HG03558 (cell line): Measurements from ENCODE around the gene MYO1E.
"Not testable (repeated sequence)": the region's sequence is repeated elsewhere in the genome, so short reads cannot be mapped to it uniquely, and the experiment has no call there.

Experiments used
- ATAC-seq: cut with Tn5 transposase; IDR thresholded peaks from one replicate; pipeline ENCODE4 v1.9.1; 2021; ENCODE audit warnings: moderate number of reproducible peaks; ENCODE audit not compliant: unreplicated experiment; ENCODE audit errors: extremely low read depth

The MYO1E gene

DNA sequence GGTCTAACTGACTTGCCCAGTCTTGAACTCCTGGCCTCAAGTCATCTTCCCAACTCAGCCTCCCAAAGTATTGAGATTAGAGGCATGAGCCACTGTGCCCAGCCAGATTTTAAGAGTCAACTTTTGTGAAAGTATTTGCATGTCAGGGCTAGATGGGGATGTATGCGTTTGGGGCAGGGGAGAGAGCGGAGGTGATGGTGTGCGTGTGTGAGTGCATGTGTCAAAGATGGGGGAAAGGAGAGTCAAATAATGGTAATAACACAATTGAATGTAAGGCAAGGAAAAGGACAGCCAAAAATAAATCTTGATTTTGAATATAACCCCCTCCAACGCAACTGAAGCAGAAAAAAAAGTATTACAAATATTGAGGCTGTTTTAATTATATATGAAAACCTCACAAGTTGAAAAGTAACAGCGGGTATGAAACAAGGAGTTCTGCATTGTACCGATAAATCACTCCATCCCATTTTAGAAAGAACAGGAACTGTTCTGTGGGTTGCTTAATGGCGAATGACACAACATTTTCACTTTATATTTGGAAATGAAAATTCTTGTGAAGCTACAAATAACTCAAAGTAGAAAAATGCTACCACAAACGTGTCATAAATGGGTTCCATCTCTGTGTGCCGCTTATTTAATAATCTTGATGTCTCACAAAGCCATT lies 195.9 kb downstream of the MYO1E start:
- ATAC-seq = no peak

DNA sequence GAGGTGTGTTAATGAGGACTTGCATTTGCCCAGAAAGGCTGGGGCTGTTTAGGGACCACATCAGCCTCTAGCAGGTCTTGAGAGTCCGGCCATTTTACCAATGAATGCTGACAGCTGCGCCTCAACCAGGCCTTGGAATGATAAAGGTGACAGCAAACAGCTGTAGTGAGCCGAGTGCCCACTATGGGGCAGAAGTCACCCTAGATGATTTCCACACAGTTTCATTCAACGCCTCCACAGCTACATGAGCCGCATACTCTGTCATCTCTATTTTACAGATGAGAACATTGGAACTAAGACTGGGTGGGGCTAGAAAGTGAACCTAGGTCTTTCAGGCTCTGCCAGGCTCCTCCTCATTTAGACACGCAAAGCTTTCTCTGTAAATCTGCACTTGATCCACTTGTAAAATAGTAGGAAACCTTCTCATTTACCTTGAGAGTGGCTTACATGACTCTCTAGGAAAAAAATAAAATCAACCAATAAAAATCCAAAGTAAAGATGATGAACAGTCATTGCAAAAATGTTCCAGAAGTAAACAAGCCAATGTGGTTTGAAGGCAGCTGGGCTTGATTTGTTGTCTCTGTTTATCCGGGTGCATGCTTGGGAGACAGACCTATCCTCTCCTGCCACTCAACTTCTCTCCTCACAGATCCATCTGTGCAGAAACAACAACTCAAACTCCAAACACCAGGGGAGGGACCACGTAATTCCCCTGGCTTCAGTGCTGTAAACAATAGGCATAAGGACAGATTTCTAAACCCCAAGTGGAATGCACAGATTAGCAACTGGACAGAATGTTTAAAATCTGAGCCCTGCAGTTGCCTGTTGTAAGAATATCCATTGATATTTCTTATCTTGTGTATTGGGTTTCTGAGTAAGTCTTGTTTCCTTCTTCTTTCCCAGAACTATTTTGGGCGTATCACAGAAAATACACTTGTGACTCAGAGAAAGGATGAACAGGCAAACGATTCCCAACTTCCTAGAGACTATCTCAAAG lies 197.5 kb downstream of the MYO1E start:
- no peak for ATAC-seq

DNA sequence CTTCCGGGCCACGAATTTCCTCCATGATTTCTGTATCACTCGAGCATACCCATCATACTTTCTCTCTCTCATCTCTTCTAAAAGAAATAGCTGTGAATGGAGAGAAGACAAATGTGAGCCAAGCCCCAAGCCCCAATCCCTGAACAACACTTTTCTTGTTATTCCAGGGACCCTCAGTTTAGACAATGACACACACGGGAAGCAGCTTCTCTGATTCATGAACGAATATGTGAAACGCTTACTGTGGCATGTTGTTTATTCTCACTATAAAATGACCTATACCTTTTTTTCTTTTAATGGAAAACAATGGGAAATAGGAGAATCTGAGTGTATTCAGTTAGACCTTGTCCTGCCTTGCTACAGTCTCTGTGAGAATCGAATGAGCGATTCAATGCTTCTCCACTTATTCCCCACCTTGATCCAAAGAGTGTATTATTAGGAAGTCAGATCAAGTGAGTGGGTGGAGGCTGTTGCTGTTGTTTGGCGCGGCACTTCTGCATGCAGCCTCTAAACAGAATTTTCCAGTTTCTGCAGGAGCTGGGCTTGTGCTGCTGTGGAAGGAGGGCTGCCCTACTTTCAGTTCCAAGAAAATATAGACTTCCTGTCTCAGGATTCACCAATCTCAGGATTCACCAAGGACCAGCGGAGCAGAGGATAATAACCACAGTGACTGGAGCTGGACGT lies 198.4 kb downstream of the MYO1E start:
- ATAC-seq = no peak

DNA sequence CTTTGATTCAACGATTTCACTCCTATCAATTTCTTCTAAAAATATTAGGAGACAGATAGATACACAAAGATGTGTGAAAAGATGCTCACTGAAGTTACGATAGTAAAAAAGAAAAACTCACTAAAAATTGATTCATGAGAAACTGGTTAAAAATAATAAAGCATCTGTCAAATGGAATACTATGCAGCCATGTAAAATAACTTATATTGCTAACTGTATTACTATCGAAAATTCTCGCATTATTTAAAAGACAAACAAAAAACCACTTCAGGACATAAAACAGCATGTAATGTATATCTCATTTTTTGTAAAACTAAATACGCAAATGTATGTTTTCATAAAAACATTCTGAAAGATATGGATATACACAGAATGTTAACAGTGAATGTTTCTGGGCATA lies 199.5 kb downstream of the MYO1E start:
- ATAC-seq = no peak

DNA sequence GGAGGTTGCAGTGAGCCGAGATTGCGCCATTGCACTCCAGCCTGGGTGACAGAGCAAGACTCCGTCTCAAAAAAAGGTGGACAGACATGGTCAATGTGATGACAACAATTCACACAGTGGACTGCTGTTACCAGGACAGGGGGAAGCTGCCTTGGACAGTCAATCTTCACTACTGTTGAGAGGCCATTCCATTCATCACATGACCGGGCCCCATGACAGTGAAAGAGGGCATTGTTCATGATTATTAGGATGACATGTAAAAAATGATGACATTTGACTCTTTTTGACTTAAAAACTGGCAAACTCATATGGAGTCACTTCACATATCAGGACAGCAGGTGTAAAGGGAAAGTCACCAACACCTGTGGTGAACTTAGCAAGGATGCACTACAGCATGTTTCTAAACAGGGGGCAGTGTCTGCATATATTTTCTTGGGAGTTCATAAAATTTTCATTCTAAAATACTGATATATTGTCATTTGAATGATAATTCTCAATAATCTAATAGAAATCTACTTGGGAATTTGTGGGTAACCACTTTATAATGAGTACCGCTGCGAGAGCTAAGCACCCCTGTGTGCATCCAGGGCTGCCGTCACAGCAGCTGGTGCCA lies 200.3 kb downstream of the MYO1E start:
- no peak for ATAC-seq

DNA sequence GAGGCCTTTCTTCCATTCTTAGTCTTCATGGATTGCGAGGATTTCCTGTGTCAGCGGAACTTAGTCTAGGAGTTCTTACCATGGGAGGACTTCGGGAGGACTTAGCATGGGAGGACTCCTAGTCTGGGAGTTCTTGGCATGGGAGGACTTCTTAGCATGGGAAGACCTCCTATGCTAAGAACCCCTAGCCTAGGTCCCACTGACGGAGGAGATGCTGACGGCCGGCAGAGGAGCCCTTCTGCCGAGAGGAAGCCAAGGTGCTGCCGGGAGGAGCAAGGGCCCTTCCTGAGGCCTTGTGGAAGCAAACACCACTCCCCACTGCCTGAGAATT lies 201.6 kb downstream of the MYO1E start:
- no peak for ATAC-seq

DNA sequence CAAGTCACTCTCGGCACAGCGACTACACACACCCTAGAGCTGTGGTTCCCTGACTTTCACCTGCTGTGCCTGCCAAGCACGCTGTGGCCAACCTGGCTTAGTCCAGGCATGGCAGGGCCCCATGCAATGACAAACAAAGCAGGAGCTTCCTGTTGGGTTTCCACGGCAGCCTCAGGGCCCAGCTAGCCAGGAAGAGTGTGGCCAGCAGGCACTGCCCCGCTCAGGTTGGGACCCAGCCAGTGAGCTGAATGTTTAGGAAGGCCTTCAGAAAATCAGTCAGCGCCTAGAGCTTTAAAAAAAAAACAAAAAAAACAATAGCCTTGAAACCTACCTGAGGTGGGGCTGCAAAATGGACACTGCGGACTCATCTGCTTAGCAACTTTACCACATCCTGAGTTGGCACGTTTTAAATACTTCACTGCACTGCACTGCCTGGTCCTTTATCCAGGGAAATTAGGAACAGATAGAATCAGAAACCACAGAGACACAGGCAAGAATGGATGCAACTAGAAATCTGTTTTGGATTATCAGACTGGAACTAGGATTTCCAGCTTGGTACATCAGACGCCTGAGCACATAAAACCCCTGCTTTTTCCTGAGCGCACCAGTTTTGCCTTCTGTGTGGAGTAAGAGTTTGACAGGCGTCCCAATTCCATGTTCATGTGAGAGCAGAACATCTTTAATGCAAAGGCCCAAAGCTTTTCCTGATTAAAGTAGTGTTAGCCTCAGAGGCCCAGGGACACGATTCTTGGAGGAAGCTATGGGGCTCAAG lies 202.2 kb downstream of the MYO1E start:
- ATAC-seq = no peak

DNA sequence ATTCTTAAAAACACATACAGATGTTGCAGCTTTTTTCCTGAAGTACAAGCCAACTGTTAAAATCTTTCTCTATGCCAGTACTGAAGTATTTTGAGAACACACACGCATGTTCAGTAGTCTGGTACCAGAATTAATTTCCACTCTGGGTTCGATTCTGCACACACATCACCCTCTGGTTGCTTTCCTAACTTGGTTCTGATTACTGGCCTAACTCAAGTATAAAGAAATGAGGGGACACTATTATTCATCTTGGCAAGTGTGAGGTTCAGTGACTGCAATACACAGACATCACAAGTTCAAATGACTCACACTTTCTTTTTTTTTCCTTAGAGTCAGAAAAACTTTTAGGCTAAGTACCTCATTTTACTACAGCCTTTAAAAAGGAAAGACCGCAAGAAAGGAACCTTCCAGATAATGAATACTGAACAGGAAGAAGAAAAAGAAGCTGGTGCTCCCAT lies 203.4 kb downstream of the MYO1E start:
- no peak for ATAC-seq

DNA sequence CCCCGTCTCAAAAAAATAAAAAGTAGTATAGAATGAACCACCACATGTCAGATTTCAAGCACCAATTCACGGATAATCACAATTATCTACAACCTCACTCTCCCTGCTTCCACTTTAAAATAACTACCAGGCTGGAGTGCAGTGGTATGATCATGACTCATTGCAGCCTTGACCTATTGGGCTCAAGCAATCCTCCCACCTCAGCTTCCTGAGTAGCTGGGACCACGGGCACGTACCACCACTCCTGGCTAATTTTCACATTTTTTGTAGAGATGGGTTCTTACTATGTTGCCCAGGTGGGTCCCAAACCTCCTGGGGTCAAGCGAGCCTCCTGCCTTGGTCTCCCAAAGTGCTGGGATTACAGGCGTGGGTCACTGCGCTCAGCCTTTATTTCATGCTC lies 204.1 kb downstream of the MYO1E start:
- ATAC-seq = no peak

DNA sequence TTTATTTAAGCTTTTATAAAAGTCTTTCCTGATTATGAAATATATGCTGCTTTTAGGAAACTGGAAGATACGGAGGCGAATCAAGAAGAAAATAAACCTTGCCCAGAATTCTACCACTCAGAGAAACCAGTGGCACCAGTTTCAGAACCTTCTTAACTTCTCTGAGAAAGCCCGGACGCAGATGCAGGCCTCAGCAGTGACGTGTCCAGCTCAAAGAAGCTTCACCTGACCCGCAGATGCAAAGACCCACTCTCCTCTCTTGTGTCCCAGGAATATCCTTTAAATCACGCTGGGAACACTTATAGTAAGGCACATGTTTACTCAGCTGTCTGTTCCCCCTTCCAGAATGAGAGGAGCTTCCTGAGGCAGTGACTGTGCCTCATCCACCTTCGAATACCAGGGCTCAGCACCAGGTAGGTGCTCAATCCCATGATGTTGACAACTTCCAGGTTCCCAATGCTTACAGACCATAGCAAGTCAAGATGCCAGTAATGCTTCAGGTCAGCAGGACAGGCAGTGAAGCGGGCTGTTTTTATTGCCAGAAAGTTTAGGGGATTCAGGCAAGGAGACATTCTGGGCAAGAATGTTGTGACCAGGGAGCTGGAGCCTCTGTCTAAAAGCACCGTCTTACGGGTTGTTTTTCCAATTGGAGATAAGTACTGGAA lies 205.9 kb downstream of the MYO1E start:
- no peak for ATAC-seq

DNA sequence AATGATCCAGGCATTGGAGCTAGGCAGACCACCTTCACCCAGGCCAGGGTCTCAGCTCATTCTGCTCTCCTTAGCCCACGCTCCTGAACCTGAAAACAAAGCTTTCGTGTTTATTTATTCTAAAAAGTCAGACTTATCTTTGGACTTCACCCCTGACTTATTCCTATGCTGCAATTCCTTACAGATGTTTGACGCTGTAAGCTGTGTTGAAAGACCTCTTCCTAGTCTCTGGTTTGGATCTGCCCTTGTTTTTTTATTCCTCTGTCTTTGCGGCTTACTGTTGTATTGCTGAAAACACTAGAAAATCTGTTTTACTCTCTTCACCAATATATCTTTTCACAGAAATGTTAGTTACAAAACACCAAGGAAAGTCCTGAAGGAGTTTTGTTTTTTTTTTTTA lies 206.5 kb downstream of the MYO1E start:
- no peak for ATAC-seq

DNA sequence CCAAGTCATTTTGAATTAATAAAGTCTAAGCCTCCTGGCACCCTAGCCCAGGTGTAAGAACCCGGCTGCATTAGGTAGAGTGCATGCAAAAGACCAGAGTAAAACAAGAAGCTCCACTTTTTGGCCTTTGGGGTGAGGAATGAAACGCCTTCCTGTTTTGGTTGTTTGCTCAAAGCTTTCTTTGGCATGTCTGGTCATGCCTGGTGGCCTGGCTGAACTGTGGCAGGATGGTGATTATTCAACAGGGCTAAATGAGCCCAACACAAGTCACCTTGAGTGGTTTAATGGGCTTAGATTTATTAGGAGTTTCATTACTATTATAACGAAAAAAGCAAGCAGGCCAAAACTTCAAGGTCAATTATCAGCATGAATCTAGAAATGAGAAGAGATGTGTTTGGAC lies 206.9 kb downstream of the MYO1E start:
- no peak for ATAC-seq

DNA sequence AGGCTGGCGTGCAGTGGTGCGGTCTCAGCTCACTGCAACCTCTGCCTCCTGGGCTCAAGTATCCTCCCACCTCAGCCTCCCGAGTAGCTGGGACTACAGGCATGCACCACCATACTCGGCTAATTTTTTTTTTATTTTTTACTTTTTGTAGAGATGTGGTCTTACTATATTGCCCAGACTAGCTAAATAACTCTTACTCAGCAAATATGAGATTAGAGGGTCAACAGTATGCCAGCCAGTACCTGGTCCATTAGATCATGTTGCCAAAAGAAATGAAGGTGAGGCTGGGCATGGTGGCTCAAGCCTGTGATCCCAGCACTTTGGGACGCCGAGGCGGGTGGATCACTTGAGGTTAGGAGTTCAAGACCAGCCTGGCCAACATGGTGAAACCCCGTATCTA lies 210.6 kb downstream of the MYO1E start:
- not testable (repeated sequence) for ATAC-seq

DNA sequence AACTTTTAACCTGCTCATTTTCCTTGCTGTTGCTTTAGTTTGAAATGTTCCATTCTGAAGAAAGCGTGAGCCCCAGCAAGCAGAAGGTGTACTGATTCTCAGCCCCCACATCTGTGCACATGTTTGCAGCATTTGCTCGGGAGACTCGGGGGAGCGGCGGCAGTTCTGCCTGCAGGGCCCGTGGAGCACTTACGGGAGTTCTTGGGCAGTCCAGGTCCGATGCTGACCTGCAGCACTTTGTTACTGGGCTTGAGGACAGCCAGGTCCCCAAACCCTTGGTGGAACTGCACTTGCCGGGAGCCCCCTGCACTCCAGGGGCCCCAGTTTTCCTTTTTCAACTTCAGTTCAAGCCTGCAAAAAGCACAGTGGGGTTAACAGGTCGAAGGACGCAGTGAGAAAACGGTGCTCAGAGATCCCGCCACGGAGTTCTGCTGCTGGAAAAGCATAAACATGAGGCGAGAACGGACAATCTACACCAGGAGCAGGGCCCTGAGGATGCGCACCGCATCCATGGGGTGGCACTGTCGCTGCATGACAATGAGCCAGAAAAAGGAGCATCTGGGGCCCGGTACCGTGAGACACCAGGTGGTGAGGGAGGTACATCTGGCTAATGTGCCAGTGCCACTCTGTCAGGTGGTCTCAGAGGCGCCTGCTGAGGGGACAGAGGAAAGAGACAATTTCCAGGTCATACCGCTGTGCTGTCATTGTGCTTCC lies 211.6 kb downstream of the MYO1E start:
- ATAC-seq = no peak

DNA sequence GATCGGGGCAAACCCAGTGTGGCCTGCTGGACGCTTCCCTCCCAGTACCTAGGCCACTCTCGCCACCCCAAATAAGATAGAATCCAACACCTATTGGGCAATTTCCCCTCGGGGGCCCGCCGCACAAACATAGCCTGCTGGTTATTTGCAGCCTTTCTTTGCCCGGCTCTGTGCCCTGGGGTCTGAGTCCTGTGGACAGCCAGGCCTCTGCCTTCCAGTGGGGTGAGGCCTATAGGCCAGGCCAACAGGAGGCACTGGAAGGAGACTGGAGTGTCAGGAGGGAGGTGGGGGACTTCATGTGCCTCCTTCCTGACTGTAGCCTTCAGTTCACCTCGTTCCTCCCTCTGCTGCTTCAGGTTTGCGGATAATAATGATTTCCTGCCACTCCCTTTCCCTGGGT lies 213.5 kb downstream of the MYO1E start:
- ATAC-seq = no peak

DNA sequence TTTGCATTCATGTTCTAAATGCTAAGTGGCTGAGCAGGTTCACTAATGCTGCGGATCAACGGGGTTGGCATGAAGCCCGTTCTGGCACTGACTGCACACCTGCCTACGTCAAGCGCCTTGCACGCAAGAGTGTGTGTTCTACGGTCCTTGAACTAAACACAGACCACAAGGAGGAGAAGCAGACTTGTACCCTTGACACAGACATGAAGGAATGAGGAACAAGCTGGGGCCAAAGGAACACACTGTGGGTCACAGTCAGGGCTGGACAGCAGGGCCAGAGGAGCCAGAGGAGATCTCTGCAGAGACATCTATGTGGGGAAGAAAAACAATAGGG lies 214.0 kb downstream of the MYO1E start:
- ATAC-seq = no peak

DNA sequence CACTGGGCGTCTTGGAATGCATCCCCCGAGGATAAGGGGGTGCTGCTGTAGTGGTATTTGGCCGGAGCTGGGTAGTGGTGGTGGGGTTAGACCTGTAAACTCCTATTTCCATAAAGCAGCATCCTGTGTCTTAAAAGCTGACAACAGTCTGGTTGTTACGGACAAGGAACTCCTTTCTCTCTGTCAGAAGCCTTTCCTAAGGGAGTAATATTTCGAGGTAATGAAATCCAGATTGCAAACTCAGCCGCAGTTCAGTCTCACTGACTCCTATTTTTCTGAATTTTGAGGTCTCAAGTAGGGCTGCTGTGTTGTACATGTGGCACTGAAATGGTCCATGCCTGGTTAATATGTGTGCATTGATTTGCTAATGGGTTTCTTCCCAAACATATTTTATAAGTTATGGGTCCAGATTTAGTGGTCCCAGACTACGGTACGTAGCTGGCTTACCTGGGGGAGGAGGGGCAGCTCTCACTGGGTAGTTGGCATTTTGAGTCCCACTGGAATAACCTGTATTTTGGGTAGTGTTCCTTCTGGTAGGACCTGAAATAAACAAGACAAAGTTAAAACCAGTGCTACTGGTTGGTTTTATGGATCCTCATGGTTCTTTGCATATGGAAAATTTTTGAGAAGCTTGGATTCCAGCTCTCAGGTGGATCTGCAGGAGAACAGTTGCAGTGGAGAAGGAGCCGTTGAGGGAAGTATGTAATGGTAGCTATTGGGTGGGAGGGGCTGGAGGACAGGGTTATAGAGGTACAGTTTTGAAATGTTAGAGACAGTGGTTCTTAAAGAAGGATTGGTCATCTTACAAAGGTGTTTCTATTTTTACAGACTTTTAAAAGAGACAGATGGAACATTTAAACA lies 214.6 kb downstream of the MYO1E start:
- no peak for ATAC-seq

DNA sequence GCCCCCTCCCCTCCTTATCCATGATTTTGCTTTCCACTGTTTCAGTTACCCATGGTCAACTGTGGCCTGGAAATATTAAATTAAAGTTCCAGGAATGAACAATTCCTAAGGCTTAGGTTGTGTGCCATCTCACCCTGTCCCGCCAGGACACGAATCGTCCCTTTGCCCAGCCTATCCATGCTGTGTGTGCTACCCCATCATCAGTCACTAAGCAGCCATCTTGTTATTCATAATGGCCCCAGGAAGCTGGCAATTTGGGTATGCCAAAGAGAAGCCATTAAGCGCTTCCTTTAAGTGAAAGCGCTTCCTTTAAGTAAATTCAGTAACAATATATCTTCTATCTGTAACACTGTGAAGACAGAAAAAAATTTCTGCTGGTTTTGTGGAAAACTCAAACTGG lies 215.3 kb downstream of the MYO1E start:
- no peak for ATAC-seq
